Esophagus squamous epithelium (tissue), 4 donors: Measurements from ENCODE around the gene SERPINB7.

ENCODE experiments used
- CTCF ChIP-seq, 6 experiments: fragments of 450-650 bp in 4 of 6; fragments of 200-600 bp in 2 of 6; sonication (generic) in 2 of 6; IDR thresholded peaks; one replicate each; pipeline ENCODE4 v1.5.1; 2016 to 2019; ENCODE audit warnings: antibody characterized with exemption in 6 of 6, mild to moderate bottlenecking in 4 of 6, moderate library complexity in 4 of 6
- POLR2A ChIP-seq, 4 donors: fragments of 450-650 bp; IDR thresholded peaks; one replicate each; pipeline ENCODE4 v1.6.1; 2017; ENCODE audit warnings: antibody characterized with exemption in 4 of 4, mild to moderate bottlenecking in 4 of 4, moderate library complexity in 3 of 4

GRCh38 chr18:63763831-63764600 lies 11.2 kb upstream of the SERPINB7 start:
- TF ChIP-seq POLR2A (IDR thresholded peaks at IDR 0.05) (no peak), CTCF (IDR thresholded peaks at IDR 0.05) (no peak)
